Activated naive CD8-positive, alpha-beta T cell treated with anti-CD3 and anti-CD28 coated beads for 36 hours (primary cell): ENCODE results near the gene CDH10. TPM values are rescaled to one million over a fixed set of nuclear protein-coding genes. Genes with fewer than 3 reads are reported as not detected.

ENCODE experiments used
- DNase-seq: peaks from one replicate; pipeline ENCODE4 v3.0.0; 2021
- H3K27ac Mint-ChIP-seq: one replicate; pipeline ENCODE4 v1.8.0; 2022; ENCODE audit warnings: mild to moderate bottlenecking, moderate library complexity, mixed read lengths
- H3K27me3 Mint-ChIP-seq: one replicate; pipeline ENCODE4 v1.8.0; 2022; ENCODE audit warnings: mild to moderate bottlenecking, mixed read lengths
- H3K36me3 Mint-ChIP-seq: one replicate; pipeline ENCODE4 v1.8.0; 2021; ENCODE audit warnings: mild to moderate bottlenecking, mixed read lengths
- H3K4me1 Mint-ChIP-seq: one replicate; pipeline ENCODE4 v1.8.0; 2021; ENCODE audit warnings: mixed read lengths
- H3K4me3 Mint-ChIP-seq: one replicate; pipeline ENCODE4 v1.8.0; 2022; ENCODE audit warnings: mild to moderate bottlenecking, moderate library complexity, mixed read lengths
- H3K9me3 Mint-ChIP-seq: one replicate; pipeline ENCODE4 v1.8.0; 2022; ENCODE audit warnings: mixed read lengths
- total RNA-seq, 2 experiments: library from RNA; stranded (reverse); gene quantifications; one replicate each; pipeline ENCODE4 v1.2.3, GENCODE V29; 2021

Gene CDH10
- not detected for total RNA-seq

GRCh38 chr5:24644761-24645160 is at the start of gene CDH10:
Gene CDH10, minus strand, starts transcription at chr5:24644978. Its CDS starts 51,488 bp downstream, at chr5:24593490.
- H3K27me3 Mint-ChIP-seq = peaks cover 6% of the 10 kb centered on the region
- no peak for DNase-seq
- no peaks in the 10 kb centered on the region for H3K9me3 Mint-ChIP-seq
- H3K4me3 Mint-ChIP-seq = no peak within 1 kb of the TSS
- H3K27ac Mint-ChIP-seq = no peak within 1 kb of the TSS
- H3K36me3 Mint-ChIP-seq = no peaks in the 10 kb centered on the region
- H3K4me1 Mint-ChIP-seq = no peaks in the 10 kb centered on the region

GRCh38 chr5:24693609-24694008 is 48.8 kb upstream of the CDH10 start:
- no peaks in the 10 kb centered on the region for H3K4me1 Mint-ChIP-seq
- no peaks in the 10 kb centered on the region for H3K27me3 Mint-ChIP-seq
- no peaks in the 10 kb centered on the region for H3K36me3 Mint-ChIP-seq
- H3K9me3 Mint-ChIP-seq = peaks cover 22% of the 10 kb centered on the region
- no peak for DNase-seq
- no peak overlapping the region for H3K27ac Mint-ChIP-seq
- H3K4me3 Mint-ChIP-seq = no peak overlapping the region

- no peak for DNase-seq
- H3K27me3 Mint-ChIP-seq = no peaks in the 10 kb centered on the region
- peaks cover 23% of the 10 kb centered on the region for H3K9me3 Mint-ChIP-seq
- no peaks in the 10 kb centered on the region for H3K36me3 Mint-ChIP-seq
- no peak overlapping the region for H3K27ac Mint-ChIP-seq
- H3K4me3 Mint-ChIP-seq = no peak overlapping the region
- no peaks in the 10 kb centered on the region for H3K4me1 Mint-ChIP-seq
Measured at GRCh38 chr5:24691074-24691473, 46.3 kb upstream of the CDH10 start.

GRCh38 chr5:24681106-24681505 is 36.3 kb upstream of the CDH10 start:
- no peaks in the 10 kb centered on the region for H3K4me1 Mint-ChIP-seq

GRCh38 chr5:24668050-24668449 is 23.3 kb upstream of the CDH10 start:
- Mint-ChIP-seq H3K27ac (no peak overlapping the region), H3K4me3 (no peak overlapping the region), H3K4me1 (no peaks in the 10 kb centered on the region), H3K9me3 (peaks cover 10% of the 10 kb centered on the region), H3K36me3 (no peaks in the 10 kb centered on the region), H3K27me3 (no peaks in the 10 kb centered on the region)
- no peak for DNase-seq

More at GRCh38 chr5:24681106-24681505, 36.3 kb upstream of the CDH10 start:
- Mint-ChIP-seq H3K36me3 (no peaks in the 10 kb centered on the region), H3K27ac (no peak overlapping the region), H3K9me3 (peaks cover 9% of the 10 kb centered on the region), H3K27me3 (no peaks in the 10 kb centered on the region), H3K4me3 (no peak overlapping the region)
- DNase-seq = no peak

GRCh38 chr5:24649531-24649930 is 4.8 kb upstream of the CDH10 start:
- no peak for DNase-seq
- Mint-ChIP-seq H3K27ac (no peak overlapping the region), H3K27me3 (peaks cover 5% of the 10 kb centered on the region), H3K36me3 (no peaks in the 10 kb centered on the region), H3K4me3 (no peak overlapping the region), H3K9me3 (no peaks in the 10 kb centered on the region), H3K4me1 (no peaks in the 10 kb centered on the region)

- no peaks in the 10 kb centered on the region for H3K9me3 Mint-ChIP-seq
- H3K27me3 Mint-ChIP-seq = peaks cover 6% of the 10 kb centered on the region
- H3K4me1 Mint-ChIP-seq = no peaks in the 10 kb centered on the region
- DNase-seq = no peak
- no peak overlapping the region for H3K27ac Mint-ChIP-seq
- no peak overlapping the region for H3K4me3 Mint-ChIP-seq
- no peaks in the 10 kb centered on the region for H3K36me3 Mint-ChIP-seq
Measured at GRCh38 chr5:24646915-24647314, 2.1 kb upstream of the CDH10 start.

GRCh38 chr5:24645483-24645882 is 705 bp upstream of the CDH10 start:
- no peak overlapping the region for H3K27ac Mint-ChIP-seq
- no peaks in the 10 kb centered on the region for H3K36me3 Mint-ChIP-seq
- no peaks in the 10 kb centered on the region for H3K9me3 Mint-ChIP-seq
- no peak overlapping the region for H3K4me3 Mint-ChIP-seq
- H3K27me3 Mint-ChIP-seq = peaks cover 6% of the 10 kb centered on the region
- no peaks in the 10 kb centered on the region for H3K4me1 Mint-ChIP-seq
- no peak for DNase-seq

- Mint-ChIP-seq H3K4me3 (no peak overlapping the region), H3K9me3 (no peaks in the 10 kb centered on the region), H3K27ac (no peak overlapping the region), H3K36me3 (no peaks in the 10 kb centered on the region), H3K27me3 (peaks cover 6% of the 10 kb centered on the region), H3K4me1 (no peaks in the 10 kb centered on the region)
- no peak for DNase-seq
Measured at GRCh38 chr5:24643880-24644279, 898 bp downstream of the CDH10 start.

- H3K9me3 Mint-ChIP-seq = no peaks in the 10 kb centered on the region
- no peaks in the 10 kb centered on the region for H3K36me3 Mint-ChIP-seq
- no peak overlapping the region for H3K27ac Mint-ChIP-seq
- no peak for DNase-seq
- no peaks in the 10 kb centered on the region for H3K4me1 Mint-ChIP-seq
- no peak overlapping the region for H3K4me3 Mint-ChIP-seq
- peaks cover 6% of the 10 kb centered on the region for H3K27me3 Mint-ChIP-seq
Measured at GRCh38 chr5:24643156-24643555, 1.6 kb downstream of the CDH10 start.

- no peaks in the 10 kb centered on the region for H3K4me1 Mint-ChIP-seq
- H3K4me3 Mint-ChIP-seq = no peak overlapping the region
Measured at GRCh38 chr5:24642022-24642421, 2.8 kb downstream of the CDH10 start.

GRCh38 chr5:24635209-24635608 is 9.6 kb downstream of the CDH10 start:
- Mint-ChIP-seq H3K36me3 (no peaks in the 10 kb centered on the region), H3K4me3 (no peak overlapping the region), H3K4me1 (no peaks in the 10 kb centered on the region), H3K27ac (no peak overlapping the region), H3K9me3 (no peaks in the 10 kb centered on the region), H3K27me3 (no peaks in the 10 kb centered on the region)
- DNase-seq = no peak

More at GRCh38 chr5:24642022-24642421, 2.8 kb downstream of the CDH10 start:
- H3K27me3 Mint-ChIP-seq = peaks cover 6% of the 10 kb centered on the region
- H3K36me3 Mint-ChIP-seq = no peaks in the 10 kb centered on the region
- no peak for DNase-seq
- H3K27ac Mint-ChIP-seq = no peak overlapping the region
- no peaks in the 10 kb centered on the region for H3K9me3 Mint-ChIP-seq

- Mint-ChIP-seq H3K4me1 (no peaks in the 10 kb centered on the region), H3K27ac (no peak overlapping the region), H3K36me3 (no peaks in the 10 kb centered on the region), H3K4me3 (no peak overlapping the region), H3K27me3 (no peaks in the 10 kb centered on the region), H3K9me3 (no peaks in the 10 kb centered on the region)
- no peak for DNase-seq
Measured at GRCh38 chr5:24633715-24634325, 11.0 kb downstream of the CDH10 start.

GRCh38 chr5:24632353-24632752 is 12.4 kb downstream of the CDH10 start:
- Mint-ChIP-seq H3K4me1 (no peaks in the 10 kb centered on the region), H3K9me3 (no peaks in the 10 kb centered on the region), H3K27me3 (no peaks in the 10 kb centered on the region), H3K36me3 (no peaks in the 10 kb centered on the region), H3K27ac (no peak overlapping the region), H3K4me3 (no peak overlapping the region)
- no peak for DNase-seq

GRCh38 chr5:24630918-24631317 is 13.9 kb downstream of the CDH10 start:
- Mint-ChIP-seq H3K4me1 (no peaks in the 10 kb centered on the region), H3K9me3 (no peaks in the 10 kb centered on the region), H3K36me3 (no peaks in the 10 kb centered on the region), H3K27ac (no peak overlapping the region), H3K4me3 (no peak overlapping the region), H3K27me3 (no peaks in the 10 kb centered on the region)
- no peak for DNase-seq

GRCh38 chr5:24629798-24630197 is 15.0 kb downstream of the CDH10 start:
- Mint-ChIP-seq H3K27me3 (no peaks in the 10 kb centered on the region), H3K27ac (no peak overlapping the region), H3K4me1 (no peaks in the 10 kb centered on the region), H3K4me3 (no peak overlapping the region), H3K9me3 (no peaks in the 10 kb centered on the region), H3K36me3 (no peaks in the 10 kb centered on the region)
- no peak for DNase-seq
